Measurements from ENCODE around the gene LCLAT1.

The LCLAT1 gene

DNA sequence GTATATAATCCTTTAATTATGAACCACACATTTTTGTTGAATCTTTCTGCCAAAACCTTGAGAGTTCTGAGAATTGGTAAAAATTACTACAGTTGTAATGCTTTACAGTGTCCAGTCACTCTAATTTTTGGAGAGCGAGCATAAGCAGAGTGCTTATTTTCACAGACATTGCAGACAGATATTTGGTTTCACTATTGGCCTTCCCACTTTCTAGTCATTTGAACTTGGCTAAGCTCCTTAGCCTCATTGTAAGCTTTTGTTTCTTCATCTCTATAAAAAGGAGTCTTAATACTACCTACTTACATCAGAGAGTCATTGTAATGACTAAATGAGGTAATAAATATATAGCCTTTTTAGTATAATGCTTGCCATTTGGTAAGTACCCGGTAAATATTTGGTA is 80.4 kb downstream of the LCLAT1 start:
- no peak for DNase-seq

DNA sequence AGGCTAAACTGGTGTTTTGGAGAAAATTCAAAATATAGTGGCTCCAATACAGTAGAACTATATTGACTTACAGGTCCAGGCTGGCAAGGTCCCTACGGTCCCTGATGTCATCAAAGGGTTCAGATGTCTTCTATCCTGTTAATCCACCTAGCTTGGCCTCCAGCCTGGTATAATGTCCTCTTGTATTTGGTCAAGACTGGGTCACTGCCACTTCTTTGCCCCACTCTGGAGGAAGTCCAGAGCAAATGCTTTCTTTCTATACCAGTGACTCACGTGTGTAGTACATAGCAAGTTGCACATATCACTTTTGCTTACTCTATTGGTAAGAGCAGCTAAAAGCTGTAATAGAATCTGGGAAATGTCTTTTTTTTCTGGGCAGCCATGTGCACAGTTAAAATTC is 80.8 kb downstream of the LCLAT1 start:
- no peak for DNase-seq

DNA sequence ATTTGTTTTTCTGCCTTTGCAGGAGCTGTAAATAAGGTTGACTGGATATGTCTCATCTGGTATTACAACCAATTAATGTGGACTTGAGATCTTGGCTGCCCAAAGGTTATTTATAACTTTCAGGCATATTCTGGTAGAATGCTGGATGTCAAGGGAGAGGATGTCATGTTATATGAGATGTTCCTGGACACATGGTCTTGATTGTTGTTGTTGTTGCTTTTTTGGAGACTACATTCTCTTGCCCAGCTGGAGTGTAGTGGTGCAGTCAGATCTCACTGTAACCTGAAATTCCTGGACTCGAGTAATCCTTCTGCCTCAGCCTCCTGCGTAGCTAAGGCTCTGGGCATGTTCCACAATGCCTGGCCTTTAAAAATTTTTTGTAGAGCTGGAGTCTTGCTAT is 83.3 kb downstream of the LCLAT1 start:
- no peak for DNase-seq

DNA sequence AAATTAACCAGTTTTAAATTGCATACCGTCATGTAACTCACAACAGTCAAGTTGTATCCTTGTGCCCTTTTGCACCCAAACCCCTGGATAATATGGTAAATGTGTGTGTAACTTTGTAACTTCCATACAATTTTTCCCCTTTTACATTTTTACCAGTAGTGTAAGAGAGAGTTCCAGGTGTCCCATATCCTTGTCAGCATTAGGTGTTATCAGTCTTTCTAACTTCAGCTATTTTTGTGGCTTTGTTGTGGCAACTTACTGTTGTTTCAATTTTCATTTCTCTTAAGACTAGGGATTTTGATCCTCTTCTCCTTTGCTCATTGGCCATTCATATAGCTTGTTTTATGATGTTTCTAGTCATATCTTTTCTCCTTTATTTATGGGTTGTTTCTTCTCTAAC is 94.6 kb downstream of the LCLAT1 start:
- DNase-seq, result no peak

DNA sequence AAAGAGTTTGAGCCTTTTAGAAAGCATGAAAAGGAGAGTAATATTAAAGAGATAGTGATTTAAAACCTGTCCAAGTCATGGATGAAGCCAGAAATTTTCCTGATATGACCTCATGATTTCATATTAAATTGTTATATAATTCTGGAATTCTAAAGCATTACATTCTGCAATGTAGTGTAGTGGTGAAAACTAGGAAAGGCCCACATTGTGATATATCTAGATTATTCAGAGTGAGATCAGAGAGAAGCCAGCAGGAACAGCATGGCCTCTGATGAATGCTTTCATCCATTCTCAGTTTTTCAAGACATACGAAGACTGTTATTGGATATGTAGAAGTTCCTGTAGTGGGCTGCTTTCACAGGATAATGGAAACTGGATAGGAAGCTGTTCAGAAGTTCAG is 98.8 kb downstream of the LCLAT1 start:
- no peak for DNase-seq

DNA sequence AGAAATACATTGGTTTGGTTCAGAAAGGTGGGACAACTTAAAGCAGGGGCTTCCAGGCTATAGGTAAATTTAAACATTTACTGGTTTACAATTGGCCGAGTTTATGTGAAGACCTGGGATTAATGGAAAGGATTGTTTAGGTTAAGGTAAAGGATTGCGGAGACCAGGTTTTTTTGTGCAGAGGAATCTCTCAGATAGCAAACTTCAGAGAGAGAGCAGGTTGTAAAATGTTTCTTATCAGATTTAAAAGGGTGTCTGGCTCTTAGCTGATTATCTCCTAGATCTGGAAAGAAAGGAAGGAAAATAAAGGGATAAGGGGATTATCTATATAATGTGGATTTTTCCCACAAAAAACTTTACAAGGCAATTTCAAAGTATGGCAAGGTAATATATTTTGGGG is 101.3 kb downstream of the LCLAT1 start:
- DNase-seq, result no peak

DNA sequence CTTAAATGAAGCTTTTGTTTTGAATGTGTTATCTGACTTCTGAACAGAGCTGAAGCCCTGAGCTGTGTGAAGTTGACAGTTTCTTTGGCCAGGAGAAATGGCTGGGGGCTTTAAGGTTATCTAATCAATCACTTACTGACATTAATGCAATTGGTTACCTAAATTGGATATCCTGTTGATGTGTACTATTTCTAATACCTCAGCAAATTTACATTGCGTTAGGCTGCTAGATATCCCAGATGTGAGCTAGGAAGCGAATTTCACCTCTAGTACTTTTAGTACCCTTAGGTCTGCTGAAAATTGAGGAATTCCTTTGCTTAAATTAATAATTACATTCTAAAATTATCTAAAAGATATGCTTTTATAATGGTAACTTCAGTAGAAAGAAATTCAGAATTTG is 102.0 kb downstream of the LCLAT1 start:
- no peak for DNase-seq

DNA sequence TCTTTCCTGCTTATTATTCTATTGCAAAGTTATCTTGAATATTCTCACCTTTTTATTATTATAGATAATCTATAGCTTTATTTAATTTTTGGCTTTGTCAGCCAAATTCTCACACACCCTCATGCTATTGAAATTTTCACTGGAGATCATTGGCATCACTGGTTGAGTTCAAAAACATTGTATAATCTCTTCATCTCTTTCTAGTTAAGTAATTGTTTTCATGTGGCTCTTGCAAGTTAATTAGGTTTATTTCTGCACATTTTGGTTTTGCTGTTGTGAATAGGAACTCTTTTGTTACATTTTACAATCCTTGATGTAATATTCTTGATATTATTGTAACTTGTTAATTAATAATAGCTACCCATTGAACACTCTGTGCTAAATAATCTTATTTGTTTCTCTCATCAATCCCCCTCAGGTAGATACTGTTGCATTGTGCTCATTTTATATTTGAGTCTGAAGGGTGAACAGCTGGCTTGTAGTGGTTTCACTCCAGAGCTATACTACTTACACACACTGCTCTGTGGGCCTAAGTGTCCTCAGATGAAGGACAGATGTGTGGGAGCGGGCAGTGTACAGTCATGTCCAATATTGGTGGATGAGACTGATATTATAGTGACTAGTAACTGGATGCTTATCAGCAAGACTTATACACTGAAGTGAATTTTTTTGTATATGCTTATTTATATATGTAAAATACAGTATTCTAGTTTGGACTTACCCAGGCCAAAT is 112.7 kb downstream of the LCLAT1 start:
- DNase-seq, result no peak

DNA sequence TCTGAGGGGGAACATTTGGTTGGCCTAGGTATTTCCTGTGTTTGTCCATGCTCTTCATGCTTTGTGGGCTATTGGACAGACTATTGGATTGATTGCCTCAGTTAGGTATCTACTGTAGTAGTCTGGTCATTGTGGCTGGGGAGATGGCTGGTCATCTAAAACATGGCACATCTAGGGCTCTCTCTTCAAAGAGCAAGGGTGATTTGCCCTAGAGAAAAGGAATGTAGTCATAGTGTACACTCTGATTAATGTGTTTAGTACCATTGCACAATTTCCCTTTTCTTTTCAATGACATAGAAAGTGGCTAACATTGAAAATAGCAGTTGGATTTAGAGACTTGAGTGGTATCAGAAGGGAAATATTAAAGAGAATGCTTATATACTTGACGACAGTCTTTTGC is 114.3 kb downstream of the LCLAT1 start:
- no peak for DNase-seq

DNA sequence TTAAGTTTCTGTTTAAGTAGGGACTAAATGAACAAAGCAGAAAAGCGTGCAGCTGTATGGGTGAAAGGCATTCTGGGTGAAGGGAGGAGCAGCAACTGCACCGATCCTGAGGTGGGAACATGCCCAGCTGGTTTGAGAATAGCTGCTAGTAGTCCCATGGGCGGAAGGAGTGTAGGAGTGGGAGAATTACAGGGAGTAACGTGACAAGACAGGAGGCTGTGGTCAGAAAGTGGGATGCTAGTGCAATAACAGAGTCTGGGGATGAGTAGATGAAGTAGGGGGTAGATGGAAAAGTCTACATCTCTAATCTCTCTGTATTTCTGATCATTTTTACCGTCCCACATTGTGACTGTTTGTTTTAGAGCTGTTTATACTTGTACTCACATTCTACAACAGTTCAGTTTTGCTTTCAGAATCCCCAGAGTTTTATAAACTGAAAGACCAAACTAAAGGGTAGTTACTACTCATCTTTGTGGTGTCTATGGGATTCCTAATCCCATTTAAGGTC is 118.9 kb downstream of the LCLAT1 start:
- no peak for DNase-seq

DNA sequence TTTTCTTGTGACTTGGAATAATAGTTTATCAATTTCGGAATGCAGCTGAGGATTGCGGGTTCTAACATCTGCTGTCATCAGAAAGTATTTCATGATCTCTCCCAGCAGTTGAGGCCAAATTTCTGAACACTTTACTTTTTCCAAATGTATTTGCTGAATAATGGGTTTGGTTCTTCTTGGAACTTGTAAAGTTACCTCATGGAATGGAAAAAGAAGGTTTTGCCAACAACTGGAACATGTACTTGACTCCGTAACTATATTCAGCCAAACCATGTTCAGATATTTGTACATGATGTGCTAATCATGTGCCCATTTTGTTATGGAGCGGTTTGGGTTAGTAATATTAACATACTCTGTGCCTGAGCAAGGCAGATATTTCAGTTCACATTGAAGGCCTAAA is 119.6 kb downstream of the LCLAT1 start:
- DNase-seq, result no peak

DNA sequence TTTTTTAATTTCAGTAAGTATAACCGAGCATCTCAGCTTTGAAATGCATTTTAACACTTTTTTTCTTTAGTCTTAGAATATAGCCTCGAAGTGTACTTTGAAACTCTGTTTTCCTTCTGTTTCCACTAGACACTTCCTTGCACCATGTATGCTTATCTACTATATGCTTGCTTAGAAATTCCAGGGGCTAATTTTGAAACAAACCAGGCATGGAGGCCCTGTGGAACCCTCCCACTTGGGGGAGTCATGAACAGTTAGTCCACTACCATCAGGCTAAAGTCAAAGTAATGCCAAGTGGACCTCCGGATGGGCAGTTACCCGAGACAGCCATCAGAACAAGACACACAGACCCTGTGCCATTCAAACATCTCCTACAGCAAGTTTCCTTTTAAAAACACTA is 120.3 kb downstream of the LCLAT1 start:
- DNase-seq, result no peak

DNA sequence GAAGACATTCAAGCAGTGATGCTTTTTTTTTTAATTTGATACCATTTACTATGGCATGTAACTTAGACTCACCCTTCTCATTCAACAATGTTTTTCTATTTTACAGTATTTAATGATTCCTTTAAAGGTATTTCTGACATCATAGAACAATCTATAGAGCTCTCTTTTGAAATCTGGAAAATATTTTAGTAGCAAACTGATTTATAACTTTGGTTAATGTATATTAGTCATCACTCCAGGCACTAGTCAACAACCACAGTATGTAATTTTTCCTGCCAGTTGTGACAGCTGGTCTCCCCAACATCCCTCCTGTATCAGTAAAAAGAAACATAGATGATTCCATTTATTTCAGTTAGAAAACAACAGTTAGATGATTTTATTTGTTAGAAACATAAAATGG is 122.9 kb downstream of the LCLAT1 start:
- DNase-seq, result no peak

DNA sequence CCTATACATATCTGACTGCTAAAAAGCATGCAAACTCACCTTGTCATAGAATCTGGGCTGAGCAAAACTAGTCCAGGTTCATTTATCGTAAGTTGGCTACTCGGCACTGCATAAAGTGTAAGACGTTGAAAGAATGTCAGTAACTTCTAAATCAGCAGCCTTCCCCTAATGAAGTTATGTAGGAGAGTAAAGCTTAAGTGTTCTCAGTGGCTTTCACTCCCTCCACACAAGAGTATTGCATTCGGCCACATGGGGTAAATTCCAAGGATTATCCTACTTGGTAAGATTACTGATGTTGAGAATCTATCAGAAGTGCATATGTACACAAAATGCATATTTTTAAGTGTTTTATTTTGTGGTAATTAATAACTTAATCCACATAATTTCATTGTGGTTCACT is 130.1 kb downstream of the LCLAT1 start:
- DNase-seq, result no peak

DNA sequence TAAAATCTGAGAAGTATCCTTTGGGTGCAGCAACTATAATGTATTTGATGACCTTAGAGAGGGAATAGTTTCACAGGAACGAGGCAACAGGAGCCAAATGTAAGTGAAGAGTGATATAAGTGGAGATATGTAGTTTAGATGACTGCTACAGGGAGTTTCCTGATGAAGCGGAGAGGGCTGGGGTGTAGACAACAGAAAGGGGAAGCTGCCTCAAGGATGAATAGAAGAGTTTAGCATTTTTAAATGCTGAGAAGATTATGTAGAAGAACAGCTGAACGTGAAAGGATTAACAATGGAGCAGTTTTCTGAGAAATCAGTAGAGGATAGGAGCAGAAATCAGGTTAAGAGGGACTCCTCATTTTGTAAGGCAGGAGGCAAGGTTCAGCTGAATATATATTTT is 133.3 kb downstream of the LCLAT1 start:
- DNase-seq, result no peak

DNA sequence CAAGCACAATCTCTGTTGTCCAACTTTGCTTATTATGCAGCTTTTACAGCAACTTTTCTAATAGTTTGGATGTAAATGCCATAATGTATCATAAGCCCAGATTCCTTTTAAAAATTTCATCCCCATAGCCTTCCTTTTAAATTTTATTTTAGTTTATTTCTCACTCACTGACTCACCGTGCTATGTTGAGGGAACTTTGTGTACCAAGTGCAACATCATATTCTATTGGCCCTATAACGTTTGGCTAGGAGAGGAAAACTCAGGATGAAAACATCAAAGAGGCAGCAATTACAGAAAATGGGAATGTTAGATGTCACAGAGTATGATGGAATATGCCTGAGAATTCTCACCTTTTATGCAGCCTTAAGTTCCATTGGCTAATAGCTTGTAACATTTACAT is 135.5 kb downstream of the LCLAT1 start:
- DNase-seq, result no peak

DNA sequence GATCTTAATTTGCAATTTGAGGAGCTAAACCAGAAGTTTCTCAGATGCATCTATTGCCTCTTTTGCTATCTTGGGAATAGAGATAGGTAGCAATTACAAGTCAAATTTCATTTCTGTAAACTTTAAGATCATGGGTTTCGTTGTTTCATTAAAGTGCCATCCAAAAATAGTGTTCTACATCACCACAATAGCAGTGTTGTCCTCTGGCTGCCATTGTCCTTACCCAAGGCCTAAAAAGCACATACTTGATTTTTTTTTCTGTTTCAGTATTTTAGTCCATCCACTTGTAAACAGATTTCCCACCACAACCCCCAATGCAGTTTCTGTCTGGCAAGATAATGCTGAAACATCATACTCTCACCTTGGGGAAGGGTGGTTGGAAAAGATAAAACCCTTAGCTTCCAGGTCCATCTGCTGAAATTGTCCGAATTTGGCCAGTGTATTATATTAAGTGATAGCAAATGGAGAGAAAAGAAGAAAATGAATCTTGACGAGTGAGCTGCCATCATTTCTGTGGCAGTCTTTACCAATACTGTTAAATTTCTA is 136.2 kb downstream of the LCLAT1 start:
- DNase-seq, result no peak

DNA sequence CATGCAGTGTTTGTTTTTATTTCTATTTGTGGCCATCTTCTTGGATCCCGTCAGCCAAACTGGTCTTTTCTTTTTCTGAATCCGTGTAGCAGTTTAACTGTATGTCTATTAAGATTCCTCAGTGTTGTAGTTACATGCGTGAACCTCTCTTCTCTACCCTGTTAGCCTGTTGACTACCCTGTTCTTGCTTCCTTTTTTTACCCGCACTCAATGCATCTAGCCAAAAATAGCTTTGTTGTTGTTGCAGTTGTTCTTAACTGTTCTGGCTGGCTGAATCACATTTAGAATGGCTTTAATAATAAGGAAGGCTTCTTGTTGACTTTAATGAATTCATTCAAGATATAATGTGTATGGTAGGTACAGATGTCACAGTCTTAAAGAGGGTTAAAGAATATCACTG is 137.1 kb downstream of the LCLAT1 start:
- no peak for DNase-seq

DNA sequence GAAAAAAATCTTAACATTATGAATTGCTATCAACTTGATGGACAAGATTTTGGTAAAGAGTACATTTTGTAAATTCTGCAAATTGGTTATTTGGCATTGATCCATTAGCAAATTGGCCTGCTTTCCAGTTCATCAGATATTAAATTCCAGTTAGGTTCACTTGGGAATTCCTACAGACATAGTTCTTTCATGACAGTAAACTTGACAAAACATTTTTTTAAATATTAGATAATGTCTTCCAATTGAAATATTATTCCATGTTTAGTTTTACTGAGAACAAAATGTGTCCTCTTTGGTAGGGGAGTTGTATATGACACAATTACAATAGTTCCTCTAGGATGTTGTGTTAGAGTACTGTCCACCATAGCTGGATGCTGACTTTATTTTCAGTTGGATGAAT is 141.9 kb downstream of the LCLAT1 start:
- no peak for DNase-seq

DNA sequence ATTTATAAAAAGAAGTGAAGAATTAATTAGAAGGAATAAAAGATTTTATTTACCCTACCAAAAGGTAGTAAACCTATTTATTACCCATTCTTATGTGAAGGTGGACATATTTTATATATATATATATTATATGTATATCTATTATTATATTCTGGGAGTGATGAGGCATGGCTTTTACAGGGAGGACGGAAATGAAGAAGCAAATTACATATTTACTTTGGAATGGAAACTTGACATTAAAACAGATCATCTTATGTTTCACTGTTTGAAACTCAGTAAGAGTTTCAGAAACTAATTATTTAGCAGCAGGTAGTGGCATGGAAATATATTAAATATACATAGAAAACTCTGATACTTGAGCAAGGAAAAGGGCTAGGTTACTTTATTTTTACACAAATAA is 143.4 kb downstream of the LCLAT1 start:
- no peak for DNase-seq

DNA sequence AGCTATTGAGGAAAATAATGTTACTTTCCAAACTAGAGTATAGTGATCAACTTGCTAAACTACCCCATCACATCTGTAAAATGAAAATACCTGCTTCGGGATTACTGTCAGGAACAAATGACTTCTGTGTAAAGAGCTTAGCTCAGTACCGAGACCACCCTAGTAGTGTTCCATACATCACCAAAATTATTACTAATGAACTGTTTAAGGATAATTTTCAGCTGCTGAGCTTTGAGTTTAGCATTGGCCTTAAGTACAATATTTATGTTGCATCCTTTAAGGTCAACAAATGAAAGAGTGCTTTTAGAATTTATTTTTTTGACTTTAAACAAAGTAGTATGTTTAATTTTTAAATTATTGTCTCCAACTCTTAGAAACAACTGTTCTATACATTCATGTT is 144.1 kb downstream of the LCLAT1 start:
- DNase-seq, result no peak

DNA sequence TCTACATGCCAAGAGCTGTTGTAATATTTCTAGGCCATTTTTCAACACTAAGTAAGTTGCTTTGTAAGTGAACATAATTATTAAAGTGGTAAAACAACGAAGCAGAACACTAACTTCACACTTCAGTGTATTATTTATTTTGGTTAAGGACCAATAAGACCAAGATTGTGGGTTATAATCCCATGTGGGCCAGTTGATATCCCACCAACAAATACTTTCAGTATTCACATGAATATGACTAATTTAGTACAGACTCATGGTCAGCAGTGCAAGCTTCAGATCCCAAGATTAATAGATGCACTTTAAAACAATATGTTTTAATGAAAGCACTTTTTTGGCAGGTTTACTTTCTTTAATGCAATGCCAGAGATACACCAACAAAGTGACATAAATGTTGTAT is 154.3 kb downstream of the LCLAT1 start:
- no peak for DNase-seq

DNA sequence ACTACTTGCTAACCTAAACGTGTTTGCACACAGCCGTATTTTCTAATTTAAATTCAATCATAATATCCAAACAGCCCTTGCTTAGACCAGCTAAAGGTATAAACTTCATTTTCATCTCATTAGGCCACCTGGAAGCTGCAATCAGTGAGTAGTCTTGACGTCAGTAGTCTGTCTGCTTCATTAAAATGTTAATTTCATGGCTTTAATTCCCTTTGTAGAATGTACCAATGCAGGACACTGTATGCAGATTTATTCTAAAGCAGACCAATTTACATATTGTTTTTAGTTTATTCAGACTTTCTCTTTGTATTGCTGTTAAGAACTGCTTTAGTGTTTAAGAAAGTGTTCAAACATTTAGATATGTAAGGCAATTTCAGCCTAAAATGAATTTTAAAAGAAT is 158.2 kb downstream of the LCLAT1 start:
- no peak for DNase-seq

DNA sequence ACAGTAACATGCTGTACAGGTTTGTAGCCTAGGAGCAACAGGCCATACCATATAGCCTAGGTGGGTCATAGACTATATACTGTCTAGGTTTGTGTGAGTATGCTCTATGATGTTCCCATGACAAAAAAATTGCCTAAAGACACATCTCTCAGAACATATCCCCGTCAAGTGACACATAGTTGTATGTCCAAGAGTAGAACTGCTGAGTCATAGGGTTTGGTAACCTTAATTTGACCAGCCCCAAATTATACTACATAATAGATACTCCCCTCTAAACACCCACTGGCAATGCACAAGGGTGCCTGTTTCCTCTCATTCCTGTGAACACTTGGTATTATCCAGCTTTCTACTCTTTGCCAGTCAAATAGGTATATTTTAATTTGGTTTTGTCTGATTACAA is 161.6 kb downstream of the LCLAT1 start:
- no peak for DNase-seq

DNA sequence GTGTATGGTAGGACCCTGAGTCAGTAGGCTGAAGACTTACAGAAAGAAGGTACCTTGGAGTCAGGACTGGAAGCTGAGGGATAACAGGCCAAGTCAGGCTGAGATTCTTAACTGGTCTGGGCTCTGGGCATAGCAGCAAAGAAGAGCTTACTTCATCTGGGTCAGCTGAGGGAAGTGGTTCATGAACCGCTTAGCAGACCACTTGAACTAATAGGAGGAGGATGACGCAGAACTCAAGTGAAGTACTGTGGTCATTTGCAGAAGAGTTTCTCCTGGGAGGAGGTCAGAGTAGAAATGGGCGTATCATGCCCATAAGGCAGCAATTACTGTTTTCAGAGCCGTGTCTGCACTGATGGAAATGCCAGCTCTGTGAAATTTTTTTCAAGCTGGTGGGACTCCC is 164.5 kb downstream of the LCLAT1 start:
- DNase-seq, result no peak
